ENCODE data around the gene ZNF492. TPM values are rescaled to one million over a fixed set of nuclear protein-coding genes. Genes with fewer than 3 reads are reported as not detected.
"Not testable (repeated sequence)": the region's sequence is repeated elsewhere in the genome, so short reads cannot be mapped to it uniquely, and the experiment has no call there.

ZNF492 gene
- total RNA-seq, 1 donor from 2014 or later: not detected

DNA sequence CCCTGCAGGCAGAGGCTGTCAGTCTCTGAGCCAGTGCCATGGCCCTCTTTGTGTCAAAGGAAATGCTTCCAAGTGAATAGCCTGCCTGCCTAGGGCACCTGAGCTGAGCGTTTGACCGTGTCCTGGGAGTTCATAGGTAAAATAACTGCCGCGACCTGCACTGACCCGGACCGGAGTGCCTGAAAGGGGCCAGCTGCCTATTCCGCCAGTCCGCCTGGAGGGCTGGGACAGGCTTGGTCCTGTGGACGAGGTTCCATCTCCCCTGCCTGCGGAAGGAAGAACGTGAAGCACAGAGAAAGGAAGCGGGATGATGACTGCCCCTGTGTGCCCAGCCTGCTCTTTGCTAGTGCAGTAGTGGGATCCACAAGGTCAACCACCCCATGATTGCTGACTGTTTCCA, 17.5 kb upstream of the ZNF492 start:
- H3K4me3 ChIP-seq: no peak overlapping the region

DNA sequence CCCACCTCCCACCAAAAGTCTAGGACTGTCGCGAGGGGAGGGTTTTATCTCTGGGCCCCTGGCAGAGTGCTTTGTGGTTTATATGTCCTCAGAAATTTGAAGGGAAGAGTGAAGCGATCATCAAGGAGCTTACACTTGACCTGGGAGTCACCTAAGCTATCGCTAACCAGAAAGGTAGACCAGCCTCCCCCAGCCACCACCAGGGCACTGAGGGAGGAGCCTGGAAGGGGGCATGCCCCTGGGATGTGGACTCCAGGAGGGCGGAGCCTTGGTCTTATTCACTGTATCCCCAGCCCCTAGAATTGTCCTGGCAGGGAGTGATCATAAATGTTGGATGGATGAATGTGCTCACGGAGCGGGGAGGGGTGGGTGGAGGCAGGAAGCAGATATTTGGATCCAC, 16.9 kb upstream of the ZNF492 start:
- not testable (repeated sequence) for H3K79me2 ChIP-seq (ENCODE audit: low read depth); H3K36me3 ChIP-seq; H2AFZ ChIP-seq (replicated peaks); H3K36me3 Mint-ChIP-seq; H3K27ac ChIP-seq; H3K4me1 ChIP-seq; H3K27ac Mint-ChIP-seq; H3K27me3 Mint-ChIP-seq (ENCODE audit: insufficient read depth, low read depth); H3K4me3 Mint-ChIP-seq; H3K4me3 ChIP-seq; DNase-seq (ENCODE audit: low spot score); H3K9me3 ChIP-seq (ENCODE audit: low read depth); H3K9ac ChIP-seq; H3F3A ChIP-seq (ENCODE audit: low read depth); H3K27me3 ChIP-seq; H3K4me1 Mint-ChIP-seq; H4K20me1 ChIP-seq (ENCODE audit: low read depth); H3K4me2 ChIP-seq
- peaks cover 67% of the 10 kb centered on the region for H3K9me3 Mint-ChIP-seq

More for the DNA sequence above, 17.5 kb upstream of the ZNF492 start:
- DNase-seq (ENCODE audit: low spot score): no peak
- Mint-ChIP-seq H3K36me3 (no peaks in the 10 kb centered on the region), H3K27ac (no peak overlapping the region), H3K27me3 (ENCODE audit: insufficient read depth, low read depth) (peaks cover 2% of the 10 kb centered on the region), H3K4me3 (no peak overlapping the region), H3K4me1 (no peaks in the 10 kb centered on the region), H3K9me3 (peaks cover 69% of the 10 kb centered on the region)
- Histone ChIP-seq H3K27ac (no peak overlapping the region), H3K79me2 (ENCODE audit: low read depth) (no peaks in the 10 kb centered on the region), H3F3A (ENCODE audit: low read depth) (no peaks in the 10 kb centered on the region), H2AFZ (replicated peaks) (no peak overlapping the region), H3K4me1 (no peaks in the 10 kb centered on the region), H3K4me2 (no peak overlapping the region), H3K27me3 (no peaks in the 10 kb centered on the region), H4K20me1 (ENCODE audit: low read depth) (no peaks in the 10 kb centered on the region), H3K36me3 (no peaks in the 10 kb centered on the region), H3K9ac (no peak overlapping the region), H3K9me3 (ENCODE audit: low read depth) (peaks cover 7% of the 10 kb centered on the region)
- no peak for TF ChIP-seq EZH2 (IDR thresholded peaks at IDR 0.05)
- no peak for TF ChIP-seq EZH2phosphoT487 (IDR thresholded peaks at IDR 0.05)
- TF ChIP-seq, protein P1, sequence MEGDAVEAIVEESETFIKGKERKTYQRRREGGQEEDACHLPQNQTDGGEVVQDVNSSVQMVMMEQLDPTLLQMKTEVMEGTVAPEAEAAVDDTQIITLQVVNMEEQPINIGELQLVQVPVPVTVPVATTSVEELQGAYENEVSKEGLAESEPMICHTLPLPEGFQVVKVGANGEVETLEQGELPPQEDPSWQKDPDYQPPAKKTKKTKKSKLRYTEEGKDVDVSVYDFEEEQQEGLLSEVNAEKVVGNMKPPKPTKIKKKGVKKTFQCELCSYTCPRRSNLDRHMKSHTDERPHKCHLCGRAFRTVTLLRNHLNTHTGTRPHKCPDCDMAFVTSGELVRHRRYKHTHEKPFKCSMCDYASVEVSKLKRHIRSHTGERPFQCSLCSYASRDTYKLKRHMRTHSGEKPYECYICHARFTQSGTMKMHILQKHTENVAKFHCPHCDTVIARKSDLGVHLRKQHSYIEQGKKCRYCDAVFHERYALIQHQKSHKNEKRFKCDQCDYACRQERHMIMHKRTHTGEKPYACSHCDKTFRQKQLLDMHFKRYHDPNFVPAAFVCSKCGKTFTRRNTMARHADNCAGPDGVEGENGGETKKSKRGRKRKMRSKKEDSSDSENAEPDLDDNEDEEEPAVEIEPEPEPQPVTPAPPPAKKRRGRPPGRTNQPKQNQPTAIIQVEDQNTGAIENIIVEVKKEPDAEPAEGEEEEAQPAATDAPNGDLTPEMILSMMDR (IDR thresholded peaks at IDR 0.05): no peak

DNA sequence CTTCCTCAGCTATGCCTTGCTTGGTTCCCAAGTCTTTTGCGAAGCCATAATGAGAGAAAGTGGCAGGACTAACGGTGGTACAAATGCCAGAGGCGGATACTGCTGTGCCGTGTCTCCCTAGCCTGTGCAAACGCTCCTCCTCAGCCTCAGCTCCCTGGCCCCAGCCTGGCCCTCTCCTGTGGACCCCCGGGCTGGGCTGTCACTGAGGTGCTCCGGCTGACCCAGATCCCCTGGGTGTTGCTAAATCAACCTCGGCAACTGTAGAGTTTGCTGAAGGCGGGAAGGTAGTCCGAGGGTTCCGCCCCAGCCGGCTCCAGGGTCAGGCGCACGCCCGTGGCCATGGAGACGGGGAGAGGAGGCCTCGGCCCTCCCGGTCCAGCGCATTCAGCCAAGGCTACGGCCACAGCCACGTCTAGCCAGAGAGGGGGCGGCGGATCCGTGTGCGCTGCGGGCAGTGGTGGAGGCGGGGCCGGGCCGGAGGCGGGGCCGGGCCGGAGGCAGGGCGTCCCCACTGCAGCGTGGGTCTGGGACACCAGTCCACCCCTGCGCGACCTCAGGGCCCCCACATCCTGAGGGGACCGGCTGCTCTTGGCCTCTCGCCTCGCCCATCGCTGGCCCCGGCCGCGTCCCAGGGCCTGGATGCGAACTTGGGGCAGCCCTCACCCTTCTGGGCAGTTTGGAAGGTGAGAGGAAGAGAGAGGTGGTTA, 16.4 kb upstream of the ZNF492 start:
- Histone ChIP-seq H4K20me1 (ENCODE audit: low read depth) (no peaks in the 10 kb centered on the region), H3K36me3 (no peaks in the 10 kb centered on the region), H3K9me3 (ENCODE audit: low read depth) (peaks cover 4% of the 10 kb centered on the region), H2AFZ (replicated peaks) (no peak overlapping the region), H3K4me3 (no peak overlapping the region), H3K9ac (no peak overlapping the region), H3K27me3 (no peaks in the 10 kb centered on the region), H3K4me1 (no peaks in the 10 kb centered on the region), H3K4me2 (no peak overlapping the region), H3K79me2 (ENCODE audit: low read depth) (no peaks in the 10 kb centered on the region), H3K27ac (no peak overlapping the region), H3F3A (ENCODE audit: low read depth) (no peaks in the 10 kb centered on the region)
- no peak for DNase-seq (ENCODE audit: low spot score)
- Mint-ChIP-seq H3K4me3 (no peak overlapping the region), H3K36me3 (no peaks in the 10 kb centered on the region), H3K27ac (no peak overlapping the region), H3K27me3 (ENCODE audit: insufficient read depth, low read depth) (peaks cover 2% of the 10 kb centered on the region), H3K4me1 (no peaks in the 10 kb centered on the region), H3K9me3 (peaks cover 64% of the 10 kb centered on the region)
- TF ChIP-seq EZH2phosphoT487 (IDR thresholded peaks at IDR 0.05): no peak
- no peak for TF ChIP-seq EZH2 (IDR thresholded peaks at IDR 0.05)
- TF ChIP-seq, protein P1 (IDR thresholded peaks at IDR 0.05): no peak

DNA sequence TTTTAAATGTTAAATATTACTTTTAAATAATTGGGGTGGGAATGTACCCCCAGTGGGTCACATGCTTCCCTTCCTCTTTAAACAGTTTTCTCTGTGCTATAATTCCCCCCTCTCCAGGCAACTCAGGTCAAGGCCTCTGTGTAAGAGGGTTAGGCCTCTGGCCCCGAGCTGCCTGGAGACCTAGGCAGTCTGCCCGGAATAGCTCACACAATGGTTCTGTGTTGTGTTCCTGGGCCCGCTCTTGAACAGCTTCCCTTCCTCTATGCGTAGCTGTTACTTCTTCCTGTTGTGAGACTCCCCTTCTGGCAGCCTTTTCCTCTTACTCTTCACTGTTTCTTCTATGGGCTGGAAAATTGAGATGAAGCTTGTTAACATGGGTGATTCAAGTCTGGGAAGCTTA, 14.8 kb upstream of the ZNF492 start:
- Histone ChIP-seq H3F3A (ENCODE audit: low read depth) (no peaks in the 10 kb centered on the region), H3K4me2 (no peak overlapping the region), H3K9me3 (ENCODE audit: low read depth) (peaks cover 3% of the 10 kb centered on the region), H3K36me3 (no peaks in the 10 kb centered on the region), H3K9ac (no peak overlapping the region), H3K79me2 (ENCODE audit: low read depth) (no peaks in the 10 kb centered on the region), H4K20me1 (ENCODE audit: low read depth) (no peaks in the 10 kb centered on the region), H2AFZ (replicated peaks) (no peak overlapping the region), H3K4me3 (no peak overlapping the region), H3K27me3 (no peaks in the 10 kb centered on the region), H3K4me1 (no peaks in the 10 kb centered on the region), H3K27ac (no peak overlapping the region)
- Mint-ChIP-seq H3K27ac (no peak overlapping the region), H3K27me3 (ENCODE audit: insufficient read depth, low read depth) (peaks cover 2% of the 10 kb centered on the region), H3K4me1 (no peaks in the 10 kb centered on the region), H3K9me3 (peaks cover 55% of the 10 kb centered on the region), H3K4me3 (no peak overlapping the region), H3K36me3 (no peaks in the 10 kb centered on the region)
- TF ChIP-seq, protein P1 (IDR thresholded peaks at IDR 0.05): no peak
- TF ChIP-seq EZH2phosphoT487 (IDR thresholded peaks at IDR 0.05) (no peak), EZH2 (IDR thresholded peaks at IDR 0.05) (no peak)
- no peak for DNase-seq (ENCODE audit: low spot score)
